Peyer's patch (tissue), 4 donors: Measurements from ENCODE around the gene DCDC2B. TPM values are rescaled to one million over a fixed set of nuclear protein-coding genes. Genes with fewer than 3 reads are reported as not detected.
A peak's percentile ranks its signal among the peaks of the same experiment; 100 is the strongest.

Experiments used
- DNase-seq, 3 donors: peaks; one replicate each; pipeline ENCODE4 v3.0.0-alpha.2; 2017 to 2019
- H3K27ac ChIP-seq, 4 donors: fragments of 200-600 bp; sonication (generic); one replicate each; pipeline ENCODE4 v1.5.1; 2016 to 2019
- H3K27me3 ChIP-seq, 2 donors: fragments of 200-600 bp; sonication (generic); one replicate each; pipeline ENCODE4 v1.5.1; 2019
- H3K36me3 ChIP-seq, 3 donors: fragments of 200-600 bp; sonication (generic); one replicate each; pipeline ENCODE4 v1.5.1; 2016 to 2019
- H3K4me1 ChIP-seq, 4 donors: fragments of 200-600 bp; sonication (generic); one replicate each; pipeline ENCODE4 v1.5.1; 2016 to 2019
- H3K4me3 ChIP-seq, 4 donors: fragments of 200-600 bp; sonication (generic); 1 replicate in 3 of 4; 2 replicates in 1 of 4; pipeline ENCODE4 v1.5.1; 2016 to 2019; ENCODE audit warnings: mild to moderate bottlenecking in 1 of 4
- H3K9me3 ChIP-seq, 4 donors: fragments of 200-600 bp; sonication (generic); one replicate each; pipeline ENCODE4 v1.5.1; 2016 to 2019; ENCODE audit warnings: mild to moderate bottlenecking in 1 of 4
- CTCF ChIP-seq, 6 experiments: fragments of 450-650 bp in 4 of 6; fragments of 200-600 bp in 2 of 6; sonication (generic) in 1 of 6; IDR thresholded peaks; one replicate each; pipeline ENCODE4 v1.5.1; 2017 to 2019; ENCODE audit warnings: antibody characterized with exemption in 6 of 6, mild to moderate bottlenecking in 3 of 6, moderate library complexity in 1 of 6
- POLR2A ChIP-seq, 2 donors: fragments of 450-650 bp; IDR thresholded peaks; one replicate each; pipeline ENCODE4 v1.5.1; 2017; ENCODE audit warnings: antibody characterized with exemption in 2 of 2, mild to moderate bottlenecking in 2 of 2, moderate library complexity in 2 of 2
- total RNA-seq, 4 donors: library from RNA; depleted of rRNA; stranded (reverse); fragments of >200 nt; gene quantifications; one replicate each; pipeline ENCODE4 v1.1.0, GENCODE V29; 2016

DCDC2B gene
- total RNA-seq, 4 donors from 2014 or later: 0.85 TPM; not detected in 3

DNA sequence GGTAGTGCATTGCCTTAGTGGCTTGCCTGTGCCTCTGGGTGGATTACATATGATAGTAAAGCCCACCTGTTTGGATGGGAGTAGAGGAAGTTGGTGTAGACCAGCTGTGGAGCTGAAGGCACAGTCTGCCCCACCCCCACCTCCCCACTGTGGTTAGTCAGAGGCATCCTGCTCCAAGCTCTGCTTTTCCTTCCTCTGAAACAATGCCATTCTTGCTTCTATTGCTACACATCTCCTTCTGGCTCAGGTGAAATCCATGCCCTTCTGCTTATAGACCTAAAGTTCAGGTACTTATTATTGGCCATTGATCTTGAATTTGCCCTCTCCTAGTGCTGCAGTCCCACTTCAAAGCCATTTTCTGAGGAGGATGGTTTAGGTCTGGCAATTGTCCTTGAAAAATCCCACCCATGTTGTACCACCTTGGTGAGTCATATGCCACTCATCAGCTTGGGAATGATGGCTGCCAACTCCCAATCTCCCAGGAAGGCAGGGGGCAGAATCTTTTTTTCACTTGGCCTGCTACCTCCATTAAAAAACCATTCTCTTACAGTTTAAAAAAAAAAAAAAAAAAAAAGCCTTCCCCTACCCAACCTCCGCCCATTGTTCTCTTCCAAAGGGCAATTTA, 36.2 kb upstream of the DCDC2B start:
- TF ChIP-seq POLR2A (IDR thresholded peaks at IDR 0.05) (no peak), CTCF (IDR thresholded peaks at IDR 0.05) (no peak)
- Histone ChIP-seq H3K4me1 (no peaks in the 10 kb centered on the region), H3K36me3 (peaks cover 0 to 57% (median 0%) of the 10 kb centered on the region in 3 donors)

GRCh38 chr1:32178380-32179192, 30.3 kb upstream of the DCDC2B start:
- peak overlapping the region; percentile 87 to 97 (median 94) for H3K27ac ChIP-seq
- no peaks in the 10 kb centered on the region for H3K27me3 ChIP-seq
- no peak for TF ChIP-seq CTCF (IDR thresholded peaks at IDR 0.05)
- no peak for TF ChIP-seq POLR2A (IDR thresholded peaks at IDR 0.05)
- no peak for DNase-seq
- H3K36me3 ChIP-seq: peaks cover 0 to 9% (median 0%) of the 10 kb centered on the region in 3 donors
- H3K4me1 ChIP-seq: peaks cover 6 to 32% (median 12%) of the 10 kb centered on the region in 4 donors
- no peaks in the 10 kb centered on the region for H3K9me3 ChIP-seq
- peak overlapping the region in 3 of 4 donors; percentile 55 to 78 (median 69) for H3K4me3 ChIP-seq

More for the DNA sequence above, 36.2 kb upstream of the DCDC2B start:
- no peak for DNase-seq
- Histone ChIP-seq H3K27ac (no peak overlapping the region), H3K9me3 (no peaks in the 10 kb centered on the region), H3K4me3 (no peak overlapping the region), H3K27me3 (no peaks in the 10 kb centered on the region)

GRCh38 chr1:32179193-32179442, 29.8 kb upstream of the DCDC2B start:
- Histone ChIP-seq H3K27me3 (no peaks in the 10 kb centered on the region), H3K4me3 (peak overlapping the region; percentile 55 to 78 (median 68)), H3K36me3 (peaks cover 0 to 13% (median 0%) of the 10 kb centered on the region in 3 donors), H3K9me3 (no peaks in the 10 kb centered on the region), H3K27ac (peak overlapping the region; percentile 87 to 97 (median 94)), H3K4me1 (peaks cover 6 to 37% (median 12%) of the 10 kb centered on the region in 4 donors)
- DNase-seq: no peak
- TF ChIP-seq CTCF (IDR thresholded peaks at IDR 0.05) (no peak), POLR2A (IDR thresholded peaks at IDR 0.05) (no peak)

DNA sequence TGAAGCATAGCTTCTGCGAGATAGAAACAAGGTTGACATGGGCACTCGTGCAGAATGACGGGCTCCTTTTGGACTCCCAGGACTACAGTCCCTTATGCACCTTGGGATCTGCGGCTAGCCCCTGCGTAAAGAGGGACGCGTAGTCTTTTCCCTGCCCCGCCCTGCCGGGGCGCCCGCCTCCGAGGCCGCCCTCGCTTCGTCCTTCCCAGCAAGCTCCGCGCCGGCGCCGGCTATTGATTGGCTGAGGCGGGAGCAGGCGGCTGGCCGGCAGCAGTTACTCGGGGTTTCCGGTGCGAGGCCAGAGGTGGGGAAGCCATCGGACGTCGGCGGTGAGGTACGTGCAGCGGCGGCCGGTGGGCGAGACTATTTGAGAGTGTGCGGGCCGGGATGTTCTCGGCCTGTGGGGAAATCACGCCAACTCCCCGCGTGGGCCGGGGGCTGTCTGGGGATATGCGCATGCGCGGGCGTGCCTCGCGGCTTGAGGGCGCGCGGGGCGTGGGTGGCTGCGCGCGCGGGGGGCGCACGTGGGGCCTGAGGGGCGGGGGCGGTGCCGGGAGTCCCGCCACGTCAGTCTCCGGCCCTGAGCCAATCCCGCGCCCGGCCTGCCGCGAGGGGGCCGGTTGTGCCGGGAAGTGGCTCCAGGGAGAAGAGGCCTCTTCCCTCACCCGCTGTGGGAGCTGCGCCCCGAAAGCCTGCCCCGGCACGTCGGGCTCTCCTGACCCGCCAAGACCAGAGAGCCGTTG, 29.3 kb upstream of the DCDC2B start, which contains the start of gene TXLNA:
TSS of gene TXLNA (plus strand) at position 233 of the 743 bp plus-strand sequence. CDS start 671 bp downstream, outside the sequence.
- H3K36me3 ChIP-seq: peaks cover 0 to 18% (median 0%) of the 10 kb centered on the region in 3 donors
- H3K4me3 ChIP-seq: peak within 1 kb of the TSS; percentile 55 to 78 (median 68)
- peaks cover 6 to 41% (median 12%) of the 10 kb centered on the region in 4 donors for H3K4me1 ChIP-seq
- H3K27ac ChIP-seq: peak within 1 kb of the TSS; percentile 87 to 97 (median 94)
- DNase-seq: peak; percentile 94 to 97 (median 97)
- no peaks in the 10 kb centered on the region for H3K27me3 ChIP-seq
- no peaks in the 10 kb centered on the region for H3K9me3 ChIP-seq
- peak; percentile 49 to 52 for TF ChIP-seq POLR2A (IDR thresholded peaks at IDR 0.05)
- peak in 3 of 6 experiments; percentile 2 to 24 (median 2) for TF ChIP-seq CTCF (IDR thresholded peaks at IDR 0.05)
